Activated CD4-positive, alpha-beta T cell treated with anti-CD3 and anti-CD28 coated beads, Interleukin-10, Interleukin-2, amounts not matched to agents 100 ng/mL and 50 ng/mL, durations not matched to agents 16 hours and 8 hours (primary cell): Measurements from ENCODE around the gene LRP3.
"Not testable (repeated sequence)": the region's sequence is repeated elsewhere in the genome, so short reads cannot be mapped to it uniquely, and the experiment has no call there.

Experiments used
- DNase-seq: peaks from one replicate; pipeline ENCODE4 v3.0.0-alpha.2; 2020

The LRP3 gene

DNA sequence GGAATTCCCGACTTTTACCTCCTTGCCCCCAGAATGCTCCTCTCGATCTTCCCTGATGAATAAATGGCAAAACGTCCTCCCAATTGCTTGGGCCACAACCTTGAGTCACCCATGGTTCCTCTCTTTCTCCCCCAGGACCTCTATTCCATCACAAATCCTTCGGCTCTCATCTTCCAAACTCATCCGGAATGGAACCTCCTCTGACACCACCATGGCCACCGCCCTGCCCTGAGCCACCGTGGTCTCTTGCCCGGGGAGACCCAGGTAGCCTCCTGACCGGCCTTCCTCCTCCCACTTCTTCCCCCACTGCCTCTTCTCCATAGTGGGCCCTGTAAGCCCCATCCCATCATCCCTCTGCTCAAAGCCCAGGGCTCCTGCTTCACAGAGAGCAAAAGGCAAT, 26.6 kb downstream of the LRP3 start:
- no peak for DNase-seq

- no peak for DNase-seq
Observed at GRCh38 chr19:33221638-33222037, 27.5 kb downstream of the LRP3 start.

DNA sequence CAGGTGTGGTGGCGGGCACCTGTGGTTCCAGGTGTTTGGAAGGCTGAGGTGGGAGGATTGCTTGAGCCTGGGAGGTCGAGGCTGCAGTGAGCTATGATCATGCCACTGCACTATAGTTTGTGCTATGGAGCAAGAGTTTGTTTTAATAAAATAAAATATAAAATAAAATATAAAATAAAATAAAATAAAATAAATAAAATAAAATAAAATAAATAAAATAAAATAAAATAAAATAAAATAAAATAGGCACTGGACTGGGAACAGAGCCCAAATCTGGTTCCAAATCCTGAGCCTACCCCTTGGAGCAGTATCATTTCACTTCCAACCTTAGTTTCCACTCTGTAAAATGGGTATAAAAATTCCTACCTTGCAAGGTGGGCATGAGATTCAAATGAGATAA, 28.1 kb downstream of the LRP3 start:
- DNase-seq: not testable (repeated sequence)

GRCh38 chr19:33224694-33225457, 30.7 kb downstream of the LRP3 start:
- DNase-seq: no peak

DNA sequence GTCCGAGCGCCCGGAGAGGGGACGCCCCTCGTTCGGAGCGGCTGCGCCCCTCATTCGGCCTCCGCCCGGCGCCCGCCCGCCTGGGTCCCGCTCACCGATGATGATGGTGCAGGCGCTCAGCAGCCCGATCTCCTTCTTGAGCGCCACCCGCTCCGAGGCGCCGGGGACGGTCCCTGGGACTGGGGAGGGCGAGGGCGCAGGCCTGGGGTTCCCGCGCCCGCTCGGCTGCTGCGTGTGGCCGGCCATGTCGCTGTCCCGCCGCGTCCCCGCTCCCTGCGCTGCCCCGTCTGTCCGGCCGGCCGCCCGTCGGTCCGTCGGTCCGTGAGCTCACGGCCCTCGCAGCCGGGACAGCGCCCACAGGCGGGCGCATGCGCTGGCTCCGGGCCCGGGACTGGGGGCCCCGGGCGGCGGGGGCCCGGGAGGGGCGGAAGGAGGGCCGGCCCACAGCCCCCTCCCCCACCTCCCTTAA, 31.4 kb downstream of the LRP3 start, which contains the start of gene SLC7A10:
SLC7A10 (minus strand) TSS at position 393 of the 469 bp plus-strand sequence; CDS start at position 246, 147 bp downstream.
- DNase-seq: no peak

DNA sequence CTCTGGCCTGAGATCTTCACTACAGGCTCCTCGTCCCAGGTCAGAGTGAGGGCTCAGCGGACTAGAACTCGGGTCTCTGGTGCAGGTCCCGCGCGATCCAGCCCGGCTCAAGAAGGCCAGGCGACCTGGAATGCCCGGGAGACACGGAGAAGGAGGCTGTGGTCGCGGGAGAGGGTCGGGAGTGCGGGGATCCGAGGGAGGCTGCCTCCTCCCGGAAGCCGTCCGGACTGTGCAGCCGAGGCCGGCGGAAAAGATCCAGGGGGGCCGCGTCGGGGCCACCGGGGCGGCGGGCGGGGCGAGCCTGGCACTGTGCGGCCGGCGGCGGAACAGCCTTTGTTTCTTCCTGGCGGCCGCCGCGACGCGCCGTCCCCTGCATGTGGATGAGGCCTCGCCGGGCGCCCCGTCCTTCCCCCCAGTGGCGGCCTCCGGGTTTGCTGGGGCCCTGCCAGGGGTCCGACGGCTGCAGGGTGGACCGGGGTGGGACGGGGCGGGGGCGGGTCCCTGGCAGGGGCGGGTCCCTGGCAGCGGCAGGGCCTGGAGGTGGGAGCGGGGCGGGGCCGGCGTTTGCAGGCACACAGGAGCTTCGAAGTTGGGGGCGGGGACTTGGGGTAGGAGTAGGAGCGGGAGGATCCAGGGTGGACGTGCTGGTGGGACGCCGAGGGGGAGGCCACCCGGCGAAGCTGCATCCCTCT, 32.6 kb downstream of the LRP3 start:
- DNase-seq: no peak

GRCh38 chr19:33227242-33227650, 33.1 kb downstream of the LRP3 start:
- DNase-seq: no peak

GRCh38 chr19:33227870-33228599, 33.9 kb downstream of the LRP3 start:
- no peak for DNase-seq

- no peak for DNase-seq
Observed at GRCh38 chr19:33229962-33230361, 35.8 kb downstream of the LRP3 start.

- no peak for DNase-seq
Observed at GRCh38 chr19:33231511-33231910, 37.4 kb downstream of the LRP3 start.

- no peak for DNase-seq
Observed at GRCh38 chr19:33232656-33233055, 38.5 kb downstream of the LRP3 start.

- DNase-seq: no peak
Observed at GRCh38 chr19:33233056-33233873, 39.1 kb downstream of the LRP3 start.

GRCh38 chr19:33234092-33234491, 40.0 kb downstream of the LRP3 start:
- no peak for DNase-seq

- no peak for DNase-seq
Observed at GRCh38 chr19:33234736-33235135, 40.6 kb downstream of the LRP3 start.

DNA sequence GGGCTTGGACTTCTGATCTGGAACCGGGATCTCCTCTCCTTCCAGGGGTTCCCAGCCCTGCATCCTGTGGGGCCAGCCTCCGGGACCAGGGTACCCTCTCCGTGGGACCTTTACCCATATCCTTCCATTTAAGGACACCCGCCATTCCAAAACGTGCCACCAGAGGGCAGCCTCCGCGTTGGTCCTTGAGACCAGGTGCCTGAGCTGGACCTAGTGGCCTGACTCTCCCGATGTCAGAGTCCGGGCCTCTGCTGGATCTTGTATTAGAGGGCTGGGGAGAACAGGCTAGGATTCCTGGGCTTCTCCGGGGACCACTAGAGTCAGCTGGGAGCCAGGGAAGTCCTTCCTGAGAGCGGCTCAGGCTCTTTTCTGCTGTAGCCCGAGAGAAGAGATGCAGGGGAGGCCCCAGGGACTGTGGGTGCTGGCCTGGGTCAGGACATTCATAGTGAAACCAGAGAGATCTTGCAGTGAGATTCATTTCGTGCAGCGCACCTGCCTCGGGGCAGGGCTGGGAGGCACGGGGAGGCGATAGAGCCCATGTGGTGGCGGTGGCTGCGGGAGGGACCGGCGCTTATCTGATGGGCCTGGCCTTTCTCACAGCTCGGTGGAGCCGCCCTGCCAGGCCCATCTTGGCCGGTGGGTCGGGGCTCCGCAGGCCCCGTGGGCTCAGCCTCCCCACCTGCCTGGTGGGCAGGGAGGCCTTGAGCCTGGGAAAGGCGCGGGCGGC, 41.3 kb downstream of the LRP3 start:
- peak; percentile 87 for DNase-seq

DNA sequence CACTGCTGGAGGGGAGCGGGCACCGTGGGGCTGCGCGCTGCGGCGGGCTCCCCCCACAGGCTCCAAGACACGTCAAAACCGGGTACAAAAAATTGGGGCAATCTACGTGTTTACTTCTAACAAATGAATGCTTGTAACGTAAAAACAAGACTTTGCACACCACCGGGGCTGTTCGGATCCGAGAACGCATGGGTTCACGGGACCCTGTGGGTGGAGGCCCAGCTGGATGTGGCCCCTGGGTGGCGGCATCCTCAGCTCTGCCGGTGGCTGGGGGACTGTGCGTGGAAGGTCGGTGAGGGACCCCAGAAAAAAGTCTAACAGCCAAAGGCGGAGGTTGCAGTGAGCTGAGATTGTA, 41.8 kb downstream of the LRP3 start:
- peak; percentile 20 for DNase-seq

- no peak for DNase-seq
Observed at GRCh38 chr19:33236696-33237390, 42.7 kb downstream of the LRP3 start.

DNA sequence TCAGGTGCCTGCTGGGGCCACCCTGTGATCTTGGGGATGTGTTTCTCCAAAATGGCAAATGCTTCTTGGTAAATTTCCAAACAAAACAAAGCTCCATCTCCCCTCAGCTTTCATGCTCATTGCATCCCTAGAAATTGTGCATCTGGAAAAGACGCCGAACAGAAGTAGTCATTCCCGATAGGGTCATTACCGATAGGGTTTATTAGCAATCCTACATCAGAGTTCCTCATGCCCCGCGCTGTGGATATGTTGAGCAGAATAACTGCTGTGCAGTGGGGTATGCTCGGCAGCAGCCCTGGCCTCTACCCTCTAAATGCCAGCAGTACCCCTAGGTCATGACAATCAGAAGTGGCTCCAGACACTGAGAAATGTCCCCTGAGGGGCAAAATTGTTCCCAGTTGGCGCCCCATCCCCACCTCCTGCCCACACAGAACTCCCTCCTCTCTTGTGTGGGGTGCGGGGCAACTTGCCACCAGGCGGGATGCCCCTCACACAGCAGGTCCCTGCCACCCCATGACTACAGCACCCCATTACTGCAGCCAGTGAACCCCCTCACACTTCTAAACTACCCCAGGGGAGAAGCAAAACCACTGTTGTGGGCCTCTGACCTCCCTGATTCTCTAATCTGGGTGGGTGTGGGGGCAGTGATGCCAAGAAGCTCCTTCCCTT, 44.5 kb downstream of the LRP3 start:
- DNase-seq: no peak

- DNase-seq: no peak
Observed at GRCh38 chr19:33239223-33239975, 45.3 kb downstream of the LRP3 start.

- DNase-seq: no peak
Observed at GRCh38 chr19:33240181-33240771, 46.1 kb downstream of the LRP3 start.
